ENCODE data around the gene TSPAN2. TPM values are rescaled to one million over a fixed set of nuclear protein-coding genes. Genes with fewer than 3 reads are reported as not detected.

TSPAN2 gene
- total and polyA plus RNA-seq, 4 donors: 0.13 to 1.5 (median 0.30) TPM

- Histone ChIP-seq H3K4me3 (ENCODE audit: low read depth in 1 of 3, low read length in 3 of 3) (no peak overlapping the region), H3K27me3 (ENCODE audit: control insufficient read depth in 4 of 4, insufficient read depth in 4 of 4, low read length in 3 of 4) (peaks cover 0 to 9% (median 0%) of the 10 kb centered on the region in 4 donors), H3K9ac (ENCODE audit: low read depth in 1 of 2, low read length in 2 of 2) (no peak overlapping the region), H3K4me1 (ENCODE audit: control insufficient read depth in 4 of 4, insufficient read depth in 4 of 4, low read length in 3 of 4) (no peaks in the 10 kb centered on the region), H3K36me3 (ENCODE audit: control insufficient read depth in 4 of 4, insufficient read depth in 3 of 4, low read depth in 1 of 4, low read length in 3 of 4) (no peaks in the 10 kb centered on the region), H3K27ac (ENCODE audit: low read depth in 1 of 2, low read length in 2 of 2) (no peak overlapping the region), H3K9me3 (ENCODE audit: control insufficient read depth in 4 of 4, low read length in 3 of 4) (peaks cover 0 to 11% (median 6%) of the 10 kb centered on the region in 4 donors)
- DNase-seq (ENCODE audit: low spot score): no peak
- no peak for TF ChIP-seq TAF1 (conservative IDR thresholded peaks at IDR 0.05)
- no peak for TF ChIP-seq YY1 (IDR thresholded peaks at IDR 0.05)
- no peak for TF ChIP-seq FOXA2 (IDR thresholded peaks at IDR 0.05)
- TF ChIP-seq MAX (IDR thresholded peaks at IDR 0.05): no peak
- no peak for TF ChIP-seq SP1 (IDR thresholded peaks at IDR 0.05)
- no peak for TF ChIP-seq HNF4G (IDR thresholded peaks at IDR 0.05)
- TF ChIP-seq, protein P1, sequence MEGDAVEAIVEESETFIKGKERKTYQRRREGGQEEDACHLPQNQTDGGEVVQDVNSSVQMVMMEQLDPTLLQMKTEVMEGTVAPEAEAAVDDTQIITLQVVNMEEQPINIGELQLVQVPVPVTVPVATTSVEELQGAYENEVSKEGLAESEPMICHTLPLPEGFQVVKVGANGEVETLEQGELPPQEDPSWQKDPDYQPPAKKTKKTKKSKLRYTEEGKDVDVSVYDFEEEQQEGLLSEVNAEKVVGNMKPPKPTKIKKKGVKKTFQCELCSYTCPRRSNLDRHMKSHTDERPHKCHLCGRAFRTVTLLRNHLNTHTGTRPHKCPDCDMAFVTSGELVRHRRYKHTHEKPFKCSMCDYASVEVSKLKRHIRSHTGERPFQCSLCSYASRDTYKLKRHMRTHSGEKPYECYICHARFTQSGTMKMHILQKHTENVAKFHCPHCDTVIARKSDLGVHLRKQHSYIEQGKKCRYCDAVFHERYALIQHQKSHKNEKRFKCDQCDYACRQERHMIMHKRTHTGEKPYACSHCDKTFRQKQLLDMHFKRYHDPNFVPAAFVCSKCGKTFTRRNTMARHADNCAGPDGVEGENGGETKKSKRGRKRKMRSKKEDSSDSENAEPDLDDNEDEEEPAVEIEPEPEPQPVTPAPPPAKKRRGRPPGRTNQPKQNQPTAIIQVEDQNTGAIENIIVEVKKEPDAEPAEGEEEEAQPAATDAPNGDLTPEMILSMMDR (IDR thresholded peaks at IDR 0.05; ENCODE audit: low read depth, low read length, missing input control): no peak
- no peak for TF ChIP-seq NR2F2 (IDR thresholded peaks at IDR 0.05)
- TF ChIP-seq JUND (IDR thresholded peaks at IDR 0.05): no peak
Observed at GRCh38 chr1:115118086-115118485, 28.8 kb upstream of the TSPAN2 start.

GRCh38 chr1:115117298-115117697, 28.0 kb upstream of the TSPAN2 start:
- Histone ChIP-seq H3K4me1 (ENCODE audit: control insufficient read depth in 4 of 4, insufficient read depth in 4 of 4, low read length in 3 of 4) (no peaks in the 10 kb centered on the region), H3K36me3 (ENCODE audit: control insufficient read depth in 4 of 4, insufficient read depth in 3 of 4, low read depth in 1 of 4, low read length in 3 of 4) (no peaks in the 10 kb centered on the region), H3K9me3 (ENCODE audit: control insufficient read depth in 4 of 4, low read length in 3 of 4) (peaks cover 0 to 9% (median 6%) of the 10 kb centered on the region in 4 donors), H3K27ac (ENCODE audit: low read depth in 1 of 2, low read length in 2 of 2) (no peak overlapping the region), H3K9ac (ENCODE audit: low read depth in 1 of 2, low read length in 2 of 2) (no peak overlapping the region), H3K27me3 (ENCODE audit: control insufficient read depth in 4 of 4, insufficient read depth in 4 of 4, low read length in 3 of 4) (peaks cover 0 to 9% (median 0%) of the 10 kb centered on the region in 4 donors), H3K4me3 (ENCODE audit: low read depth in 1 of 3, low read length in 3 of 3) (no peak overlapping the region)
- no peak for DNase-seq (ENCODE audit: low spot score)
- TF ChIP-seq FOXA1 (IDR thresholded peaks at IDR 0.05): no peak
- TF ChIP-seq, protein P2, sequence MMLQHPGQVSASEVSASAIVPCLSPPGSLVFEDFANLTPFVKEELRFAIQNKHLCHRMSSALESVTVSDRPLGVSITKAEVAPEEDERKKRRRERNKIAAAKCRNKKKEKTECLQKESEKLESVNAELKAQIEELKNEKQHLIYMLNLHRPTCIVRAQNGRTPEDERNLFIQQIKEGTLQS (IDR thresholded peaks at IDR 0.05): no peak
- no peak for TF ChIP-seq JUND (IDR thresholded peaks at IDR 0.05)
- TF ChIP-seq GABPA (IDR thresholded peaks at IDR 0.05 in 1 of 2, conservative IDR thresholded peaks at IDR 0.05 in 1 of 2): no peak
- TF ChIP-seq HNF4G (IDR thresholded peaks at IDR 0.05): no peak
- TF ChIP-seq REST (IDR thresholded peaks at IDR 0.05): no peak
- TF ChIP-seq TAF1 (conservative IDR thresholded peaks at IDR 0.05): no peak
- no peak for TF ChIP-seq RXRA (IDR thresholded peaks at IDR 0.05)
- TF ChIP-seq SP1 (IDR thresholded peaks at IDR 0.05): no peak
- TF ChIP-seq FOXA2 (IDR thresholded peaks at IDR 0.05): no peak
- no peak for TF ChIP-seq HNF4A (conservative IDR thresholded peaks at IDR 0.05)
- no peak for TF ChIP-seq YY1 (IDR thresholded peaks at IDR 0.05)
- TF ChIP-seq EGR1 (IDR thresholded peaks at IDR 0.05; ENCODE audit: low read depth in 2 of 2): no peak
- WGBS: 85% methylated on average over 1 of the region's 1 CpG

Data from liver (tissue), 9 donors.